ENCODE results near the gene MEX3D.

MEX3D gene

GRCh38 chr19:1590641-1591397, 22.7 kb upstream of the MEX3D start:
- ChIA-PET CTCF (interaction anchor here (0.9 to 2.7 kb wide), 10 partner anchors 9 to 235 kb away, joined by 3 to 16 read pairs (median 4); partner anchors contain the start of gene UQCR11), POLR2A (no interaction called here)
- TF ChIP-seq CTCF (IDR thresholded peaks at IDR 0.05; ENCODE audit: control extremely low read depth, extremely low read depth, low read depth, missing control alignments): peak; percentile 70
- DNase-seq (ENCODE audit: extremely low spot score): peak; percentile 70

- no peak for DNase-seq (ENCODE audit: extremely low spot score)
- POLR2A ChIA-PET: no interaction called here
- CTCF ChIA-PET: interaction anchor here (0.8 to 2.9 kb wide), 4 partner anchors 9 to 85 kb away, joined by 3 to 12 read pairs (median 3); no protein-coding TSS in a partner anchor
- no peak for TF ChIP-seq CTCF (IDR thresholded peaks at IDR 0.05; ENCODE audit: control extremely low read depth, extremely low read depth, low read depth, missing control alignments)
Observed at GRCh38 chr19:1587872-1588271, 19.7 kb upstream of the MEX3D start.

- DNase-seq (ENCODE audit: extremely low spot score): no peak
- no peak for TF ChIP-seq CTCF (IDR thresholded peaks at IDR 0.05; ENCODE audit: control extremely low read depth, extremely low read depth, low read depth, missing control alignments)
- POLR2A ChIA-PET: no interaction called here
- CTCF ChIA-PET: interaction anchor here (1.0 kb wide), 1 partner anchor 88 kb away, joined by 3 read pairs; no protein-coding TSS in a partner anchor
Observed at GRCh38 chr19:1585243-1585580, 17.1 kb upstream of the MEX3D start.

GRCh38 chr19:1584500-1585242, 16.5 kb upstream of the MEX3D start:
- ChIA-PET POLR2A (no interaction called here), CTCF (interaction anchor here (1.0 to 1.2 kb wide), 2 partner anchors 88 to 253 kb away, joined by 3 read pairs; no protein-coding TSS in a partner anchor)
- DNase-seq (ENCODE audit: extremely low spot score): no peak
- no peak for TF ChIP-seq CTCF (IDR thresholded peaks at IDR 0.05; ENCODE audit: control extremely low read depth, extremely low read depth, low read depth, missing control alignments)

- ChIA-PET POLR2A (no interaction called here), CTCF (interaction anchor here (1.0 to 2.1 kb wide), 2 partner anchors 9 to 244 kb away, joined by 3 to 6 read pairs; no protein-coding TSS in a partner anchor)
- DNase-seq (ENCODE audit: extremely low spot score): no peak
- no peak for TF ChIP-seq CTCF (IDR thresholded peaks at IDR 0.05; ENCODE audit: control extremely low read depth, extremely low read depth, low read depth, missing control alignments)
Observed at GRCh38 chr19:1582201-1582600, 14.1 kb upstream of the MEX3D start.

GRCh38 chr19:1580957-1581356, 12.8 kb upstream of the MEX3D start:
- TF ChIP-seq CTCF (IDR thresholded peaks at IDR 0.05; ENCODE audit: control extremely low read depth, extremely low read depth, low read depth, missing control alignments): no peak
- POLR2A ChIA-PET: no interaction called here
- CTCF ChIA-PET: interaction anchor here (1.2 to 2.1 kb wide), 2 partner anchors 10 to 17 kb away, joined by 3 to 6 read pairs; no protein-coding TSS in a partner anchor
- no peak for DNase-seq (ENCODE audit: extremely low spot score)

All from GM10248 (cell line).